ENCODE data around the gene CEP131. TPM values are rescaled to one million over a fixed set of nuclear protein-coding genes. Genes with fewer than 3 reads are reported as not detected.

Gene CEP131
- total RNA-seq, 4 donors from 2014 or later: 6.0 to 8.8 (median 7.5) TPM

- Histone ChIP-seq H3K9me3 (no peaks in the 10 kb centered on the region), H3K4me1 (peaks cover 0 to 3% of the 10 kb centered on the region in 2 donors), H3K4me3 (peak within 1 kb of the TSS; percentile 27 to 47 (median 36)), H3K27me3 (peaks cover 17 to 35% (median 23%) of the 10 kb centered on the region in 3 donors), H3K27ac (no peak within 1 kb of the TSS), H3K36me3 (no peaks in the 10 kb centered on the region)
- intact Hi-C loops (cut with DNase I; ENCODE audit: low total_unique reads): no loop called here
- ATAC-seq (no peak), DNase-seq (no peak)
- in situ Hi-C loops (cut with MboI; ENCODE audit: low sequenced_read_pairs in 4 of 4): no loop called here
- TF ChIP-seq CTCF (IDR thresholded peaks at IDR 0.05 in 4 of 5, conservative IDR thresholded peaks at IDR 0.05 in 1 of 5) (no peak), POLR2A (IDR thresholded peaks at IDR 0.05) (no peak)
Observed at GRCh38 chr17:81166033-81166492, 56.7 kb downstream of the CEP131 start, which contains the start of gene AATK. AATK (minus strand) TSS chr17:81166221; CDS start chr17:81165992, 229 bp downstream.

GRCh38 chr17:81165246-81166032 lies 57.3 kb downstream of the CEP131 start, which contains the start of gene PVALEF:
PVALEF (plus strand) TSS chr17:81165507; CDS start chr17:81181227, 15,720 bp downstream.
- no peak within 1 kb of the TSS for H3K27ac ChIP-seq
- intact Hi-C loops (cut with DNase I; ENCODE audit: low total_unique reads): no loop called here
- peak within 1 kb of the TSS; percentile 27 to 47 (median 36) for H3K4me3 ChIP-seq
- in situ Hi-C loops (cut with MboI; ENCODE audit: low sequenced_read_pairs in 4 of 4): no loop called here
- no peaks in the 10 kb centered on the region for H3K9me3 ChIP-seq
- H3K4me1 ChIP-seq: peaks cover 0 to 3% of the 10 kb centered on the region in 2 donors
- no peak for ATAC-seq
- peaks cover 17 to 29% (median 23%) of the 10 kb centered on the region in 3 donors for H3K27me3 ChIP-seq
- TF ChIP-seq POLR2A (IDR thresholded peaks at IDR 0.05) (no peak), CTCF (IDR thresholded peaks at IDR 0.05 in 4 of 5, conservative IDR thresholded peaks at IDR 0.05 in 1 of 5) (no peak)
- no peaks in the 10 kb centered on the region for H3K36me3 ChIP-seq
- no peak for DNase-seq

- intact Hi-C loops (cut with DNase I; ENCODE audit: low total_unique reads): no loop called here
- ATAC-seq: no peak
- in situ Hi-C loops (cut with MboI; ENCODE audit: low sequenced_read_pairs in 4 of 4): no loop called here
- peaks cover 17 to 29% (median 23%) of the 10 kb centered on the region in 3 donors for H3K27me3 ChIP-seq
- DNase-seq: no peak
- no peaks in the 10 kb centered on the region for H3K36me3 ChIP-seq
- TF ChIP-seq POLR2A (IDR thresholded peaks at IDR 0.05) (no peak), CTCF (IDR thresholded peaks at IDR 0.05 in 4 of 5, conservative IDR thresholded peaks at IDR 0.05 in 1 of 5) (no peak)
- H3K4me1 ChIP-seq: peaks cover 0 to 3% of the 10 kb centered on the region in 2 donors
- no peaks in the 10 kb centered on the region for H3K9me3 ChIP-seq
- no peak overlapping the region for H3K4me3 ChIP-seq
- no peak overlapping the region for H3K27ac ChIP-seq
Observed at GRCh38 chr17:81164371-81165245, 58.2 kb downstream of the CEP131 start.

- ATAC-seq: no peak
- TF ChIP-seq CTCF (IDR thresholded peaks at IDR 0.05 in 4 of 5, conservative IDR thresholded peaks at IDR 0.05 in 1 of 5) (no peak), POLR2A (IDR thresholded peaks at IDR 0.05) (no peak)
- no peaks in the 10 kb centered on the region for H3K9me3 ChIP-seq
- no peaks in the 10 kb centered on the region for H3K36me3 ChIP-seq
- no peak for DNase-seq
- H3K27me3 ChIP-seq: peaks cover 17 to 29% (median 23%) of the 10 kb centered on the region in 3 donors
- no peak overlapping the region for H3K4me3 ChIP-seq
- no peak overlapping the region for H3K27ac ChIP-seq
- intact Hi-C loops (cut with DNase I; ENCODE audit: low total_unique reads) (no loop called here), in situ Hi-C loops (cut with MboI; ENCODE audit: low sequenced_read_pairs in 4 of 4) (no loop called here)
- H3K4me1 ChIP-seq: peaks cover 0 to 3% of the 10 kb centered on the region in 2 donors
Observed at GRCh38 chr17:81163703-81164370, 58.9 kb downstream of the CEP131 start.
